K562 (cell line): ENCODE measurements around the gene CPT1C. TPM values are rescaled to one million over a fixed set of nuclear protein-coding genes. Genes with fewer than 3 reads are reported as not detected.

Experiments used
- CHD4 ChIP-seq: fragments of 200-600 bp; sonication (generic); IDR thresholded peaks from 3 replicates; pipeline ENCODE4 v1.6.1; 2012; ENCODE audit warnings: low read depth, mild to moderate bottlenecking, mixed read lengths, low read length, inconsistent platforms; ENCODE audit not compliant: insufficient read depth, insufficient replicate concordance, poor library complexity, severe bottlenecking
- EWSR1 ChIP-seq: fragments of 450-650 bp; IDR thresholded peaks from 2 replicates; pipeline ENCODE4 v1.6.1; 2018; ENCODE audit warnings: borderline replicate concordance, mild to moderate bottlenecking, low read depth, moderate library complexity; ENCODE audit not compliant: partially characterized antibody
- FOXP1 ChIP-seq: sonication (generic); formaldehyde crosslinking; IDR thresholded peaks from 2 replicates; pipeline ENCODE4 v1.8.0; 2022; ENCODE audit warnings: mild to moderate bottlenecking, missing genetic modification reagents
- GTF2E2 ChIP-seq: fragments of 200-800 bp; sonication (Bioruptor generic); IDR thresholded peaks from 2 replicates; pipeline ENCODE4 v1.6.1; 2016; ENCODE audit warnings: missing genetic modification characterization, missing compliant biosample characterization
- MYC ChIP-seq, 2 experiments: fragments of 250-450 bp in 1 of 2; sonication (Bioruptor Pico) in 1 of 2; IDR thresholded peaks; 2 replicates each; pipeline versions ENCODE4 v1.5.1 to v1.6.1; 2012 to 2021; ENCODE audit warnings: low read depth in 2 of 2, borderline replicate concordance in 1 of 2, improper control_type of control experiment in 1 of 2, low read length in 1 of 2, mild to moderate bottlenecking in 1 of 2, moderate library complexity in 1 of 2
- PTBP1 ChIP-seq: fragments of 200-400 bp; formaldehyde crosslinking; IDR thresholded peaks from 2 replicates; pipeline ENCODE4 v1.6.1; 2017; ENCODE audit warnings: low read depth, low read length
- RB1 ChIP-seq: fragments of 450-650 bp; IDR thresholded peaks from 2 replicates; pipeline ENCODE4 v1.6.1; 2017; ENCODE audit warnings: low read depth, mild to moderate bottlenecking
- SAFB2 ChIP-seq: fragments of 200-400 bp; formaldehyde crosslinking; IDR thresholded peaks from 2 replicates; pipeline ENCODE4 v1.6.1; 2018; ENCODE audit warnings: borderline replicate concordance, low read length, low read depth, moderate library complexity; ENCODE audit not compliant: severe bottlenecking
- SIN3A ChIP-seq, 2 experiments: fragments of 150-350 bp in 1 of 2; IDR thresholded peaks; 2 replicates each; pipeline ENCODE4 v1.6.1; 2011 to 2016; ENCODE audit warnings: borderline replicate concordance in 2 of 2, low read depth in 2 of 2, low read length in 2 of 2, mild to moderate bottlenecking in 2 of 2, moderate library complexity in 2 of 2; ENCODE audit not compliant: control insufficient read depth in 1 of 2
- SRF ChIP-seq, 2 experiments: fragments of 250-450, 450-650 bp in 1 of 2; sonication (Bioruptor Pico) in 1 of 2; sonication (generic) in 1 of 2; formaldehyde crosslinking; IDR thresholded peaks; 2 replicates each; pipeline versions ENCODE4 v1.5.0 to v1.5.1; 2020 to 2022; ENCODE audit warnings: mild to moderate bottlenecking in 1 of 2, missing genetic modification reagents in 1 of 2
- ZEB2 ChIP-seq: fragments of 450-650 bp; IDR thresholded peaks from 2 replicates; pipeline ENCODE4 v1.6.1; 2016
- ZKSCAN1 ChIP-seq: fragments of 150-350 bp; IDR thresholded peaks from 2 replicates; pipeline ENCODE4 v1.6.1; 2016; ENCODE audit warnings: low read depth, low read length
- ZNF384 ChIP-seq: IDR thresholded peaks from 2 replicates; pipeline ENCODE4 v1.6.1; 2012; ENCODE audit warnings: low read depth, low read length, improper control_type of control experiment
- ZNF507 ChIP-seq: conservative IDR thresholded peaks from 2 replicates; pipeline ENCODE4 v1.6.1; 2017; ENCODE audit warnings: missing genetic modification characterization, missing compliant biosample characterization
- ZSCAN32 ChIP-seq: fragments of 450-650 bp; formaldehyde crosslinking; IDR thresholded peaks from 2 replicates; pipeline ENCODE4 v1.4.0; 2020; ENCODE audit warnings: mild to moderate bottlenecking, moderate library complexity
- polyA plus RNA-seq, 8 experiments: library from polyadenylated mRNA; depleted of rRNA in 4 of 8; stranded (reverse) in 5 of 8; unstranded in 3 of 8; fragments of >200 nt; fragmentation: Nextera tagmentation in 2 of 8; fragmentation: Illumina TruSeq in 1 of 8; extraction: Ambion mirVana in 2 of 8; extraction: Trizol in 1 of 8; gene quantifications; 2 replicates each; pipeline versions ENCODE4 v1.2.1 to v1.2.3, GENCODE V29; 2011 to 2014; ENCODE audit warnings: inconsistent platforms in 1 of 8, missing spikeins in 1 of 8
- total RNA-seq, 7 experiments: library from RNA; depleted of rRNA in 6 of 7; stranded (reverse); fragments of >200 nt in 6 of 7; fragmentation: Illumina TruSeq in 2 of 7; extraction: Trizol in 2 of 7; gene quantifications; 2 replicates each; pipeline versions ENCODE4 v1.2.1 to v1.2.3, GENCODE V29; 2011 to 2021; ENCODE audit warnings: low replicate concordance in 1 of 7
- TF ChIP-seq, protein P1 (sequence below): fragments of 450-650 bp; IDR thresholded peaks from 2 replicates; pipeline ENCODE4 v1.6.1; 2017; ENCODE audit warnings: mild to moderate bottlenecking, moderate library complexity
- TF ChIP-seq, protein P2 (sequence below): sonication (generic); IDR thresholded peaks from 2 replicates; pipeline ENCODE4 v1.6.1; 2016
- TF ChIP-seq, protein P3 (sequence below), 3 experiments: fragments of 200-800 bp in 1 of 3; sonication (Bioruptor generic) in 1 of 3; sonication (generic) in 1 of 3; formaldehyde crosslinking in 1 of 3; IDR thresholded peaks; 2 replicates each; pipeline versions ENCODE4 v1.6.1 to v1.8.0; 2016 to 2022; ENCODE audit warnings: mild to moderate bottlenecking in 2 of 3, missing compliant biosample characterization in 2 of 3, missing genetic modification characterization in 2 of 3, missing genetic modification reagents in 1 of 3
- TF ChIP-seq, protein P4 (sequence below): fragments of 450-650 bp; formaldehyde crosslinking; IDR thresholded peaks from 2 replicates; pipeline ENCODE4 v1.4.0; 2022; ENCODE audit warnings: missing genetic modification characterization

The CPT1C gene
- total and polyA plus RNA-seq, 9 of the 15 experiments (the other 6 are each of a cell fraction or from before 2014, with no cell fraction given): 1.9 to 12.3 (median 3.0) TPM

DNA sequence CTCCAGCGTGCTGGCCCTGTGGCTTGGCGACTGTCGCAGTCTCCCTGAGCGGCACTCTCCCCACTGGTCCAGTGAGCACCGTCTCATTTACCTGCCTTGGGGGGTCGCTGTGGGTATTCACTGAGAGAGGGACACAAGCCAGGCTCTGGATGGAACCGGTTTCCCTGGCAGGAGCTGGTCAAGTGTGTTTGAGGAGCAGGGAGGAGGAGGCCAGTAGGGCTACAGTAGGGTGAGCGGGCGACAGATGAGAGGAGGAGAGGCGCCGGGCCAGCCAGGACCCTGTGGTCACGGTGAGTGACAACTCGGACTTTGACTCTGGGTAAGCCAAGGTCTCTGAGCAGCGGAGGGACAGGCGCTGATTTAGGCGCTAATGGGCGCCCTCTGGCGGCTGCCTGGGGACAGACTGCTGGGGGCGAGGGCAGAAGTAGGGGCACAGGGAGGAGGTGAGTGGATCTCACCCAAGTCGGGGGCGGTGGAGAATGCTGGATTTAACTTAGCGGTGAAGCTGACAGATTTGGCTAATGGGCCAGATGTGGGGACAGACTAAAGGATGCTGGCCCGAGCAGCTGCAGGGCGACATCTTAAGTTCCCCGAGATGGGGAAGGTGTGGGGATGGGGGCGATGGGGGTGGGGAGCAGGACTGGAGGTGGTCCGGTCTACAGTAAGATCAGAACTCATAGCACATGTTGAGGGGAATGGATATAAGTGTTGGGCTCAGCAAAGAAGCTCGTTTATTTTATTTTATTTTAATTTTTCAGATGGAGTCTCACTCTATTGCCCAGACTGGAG lies 18.6 kb upstream of the CPT1C start (continued):
- TF ChIP-seq, protein P1, sequence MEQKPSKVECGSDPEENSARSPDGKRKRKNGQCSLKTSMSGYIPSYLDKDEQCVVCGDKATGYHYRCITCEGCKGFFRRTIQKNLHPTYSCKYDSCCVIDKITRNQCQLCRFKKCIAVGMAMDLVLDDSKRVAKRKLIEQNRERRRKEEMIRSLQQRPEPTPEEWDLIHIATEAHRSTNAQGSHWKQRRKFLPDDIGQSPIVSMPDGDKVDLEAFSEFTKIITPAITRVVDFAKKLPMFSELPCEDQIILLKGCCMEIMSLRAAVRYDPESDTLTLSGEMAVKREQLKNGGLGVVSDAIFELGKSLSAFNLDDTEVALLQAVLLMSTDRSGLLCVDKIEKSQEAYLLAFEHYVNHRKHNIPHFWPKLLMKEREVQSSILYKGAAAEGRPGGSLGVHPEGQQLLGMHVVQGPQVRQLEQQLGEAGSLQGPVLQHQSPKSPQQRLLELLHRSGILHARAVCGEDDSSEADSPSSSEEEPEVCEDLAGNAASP: no peak
- TF ChIP-seq ZNF507 (tag) (no peak), MYC (IDR thresholded peaks at IDR 0.05; ENCODE audit: low read depth, low read length) (no peak), MYC (CRISPR knock-in tag; IDR thresholded peaks at IDR 0.05; ENCODE audit: borderline replicate concordance, low read depth) (no peak), PTBP1 (no peak), RB1 (peak; percentile 65), GTF2E2 (tag) (no peak), FOXP1 (no peak), ZEB2 (peak; percentile 69; the same call in 1 of the 2 replicates), ZNF384 (peak; percentile 29; the same call in 1 of the 2 replicates), ZSCAN32 (CRISPR knock-in tag) (no peak), ZKSCAN1 (peak; percentile 61; the same call in 1 of the 2 replicates), EWSR1 (no peak), SAFB2 (no peak), SIN3A (IDR thresholded peaks at IDR 0.05; ENCODE audit: borderline replicate concordance in 2 of 2, control insufficient read depth in 1 of 2, low read depth in 2 of 2, low read length in 2 of 2) (peak in 1 of 2 experiments; percentile 32; a peak in 1 of 4 replicates), SRF (CRISPR knock-in tag; IDR thresholded peaks at IDR 0.05) (no peak; a peak in 1 of 4 replicates), CHD4 (no peak)
- TF ChIP-seq, protein P2, sequence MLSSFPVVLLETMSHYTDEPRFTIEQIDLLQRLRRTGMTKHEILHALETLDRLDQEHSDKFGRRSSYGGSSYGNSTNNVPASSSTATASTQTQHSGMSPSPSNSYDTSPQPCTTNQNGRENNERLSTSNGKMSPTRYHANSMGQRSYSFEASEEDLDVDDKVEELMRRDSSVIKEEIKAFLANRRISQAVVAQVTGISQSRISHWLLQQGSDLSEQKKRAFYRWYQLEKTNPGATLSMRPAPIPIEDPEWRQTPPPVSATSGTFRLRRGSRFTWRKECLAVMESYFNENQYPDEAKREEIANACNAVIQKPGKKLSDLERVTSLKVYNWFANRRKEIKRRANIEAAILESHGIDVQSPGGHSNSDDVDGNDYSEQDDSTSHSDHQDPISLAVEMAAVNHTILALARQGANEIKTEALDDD: no peak
- TF ChIP-seq, protein P3, sequence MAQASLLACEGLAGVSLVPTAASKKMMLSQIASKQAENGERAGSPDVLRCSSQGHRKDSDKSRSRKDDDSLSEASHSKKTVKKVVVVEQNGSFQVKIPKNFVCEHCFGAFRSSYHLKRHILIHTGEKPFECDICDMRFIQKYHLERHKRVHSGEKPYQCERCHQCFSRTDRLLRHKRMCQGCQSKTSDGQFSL (CRISPR knock-in tag; IDR thresholded peaks at IDR 0.05): no peak
- TF ChIP-seq, protein P3 (tag; IDR thresholded peaks at IDR 0.05): no peak
- TF ChIP-seq, protein P4, sequence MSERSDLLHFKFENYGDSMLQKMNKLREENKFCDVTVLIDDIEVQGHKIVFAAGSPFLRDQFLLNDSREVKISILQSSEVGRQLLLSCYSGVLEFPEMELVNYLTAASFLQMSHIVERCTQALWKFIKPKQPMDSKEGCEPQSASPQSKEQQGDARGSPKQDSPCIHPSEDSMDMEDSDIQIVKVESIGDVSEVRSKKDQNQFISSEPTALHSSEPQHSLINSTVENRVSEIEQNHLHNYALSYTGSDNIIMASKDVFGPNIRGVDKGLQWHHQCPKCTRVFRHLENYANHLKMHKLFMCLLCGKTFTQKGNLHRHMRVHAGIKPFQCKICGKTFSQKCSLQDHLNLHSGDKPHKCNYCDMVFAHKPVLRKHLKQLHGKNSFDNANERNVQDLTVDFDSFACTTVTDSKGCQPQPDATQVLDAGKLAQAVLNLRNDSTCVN: no peak
